CD14-positive monocyte (primary cell): Measurements from ENCODE around the gene GLIPR1L2. TPM values are rescaled to one million over a fixed set of nuclear protein-coding genes. Genes with fewer than 3 reads are reported as not detected.

Experiments used
- DNase-seq, 3 donors: peaks; one replicate each; pipeline ENCODE4 v3.0.0-alpha.2; 2011 to 2022
- H2AFZ ChIP-seq: 2 replicates; pipeline ENCODE4 v1.6.0; 2012; ENCODE audit warnings: mild to moderate bottlenecking, low read depth, low read length, inconsistent platforms; ENCODE audit not compliant: insufficient read depth, poor library complexity, severe bottlenecking
- H3K27ac ChIP-seq, 2 donors: 1 replicate in 1 of 2; 2 replicates in 1 of 2; pipeline ENCODE4 v1.5.1; 2012 to 2013; ENCODE audit warnings: low read length in 2 of 2, control low read depth in 1 of 2, inconsistent platforms in 1 of 2, low read depth in 1 of 2, mild to moderate bottlenecking in 1 of 2
- H3K27me3 ChIP-seq, 2 donors: one replicate each; pipeline versions ENCODE4 v1.6.0 to v1.6.1; 2011 to 2013; ENCODE audit warnings: low read length in 2 of 2; ENCODE audit not compliant: control insufficient read depth in 2 of 2, insufficient read depth in 2 of 2
- H3K36me3 ChIP-seq, 2 donors: replicated peaks in 1 of 2; 1 replicate in 1 of 2; 2 replicates in 1 of 2; pipeline versions ENCODE4 v1.5.1 to v1.6.1; 2012 to 2013; ENCODE audit warnings: low read length in 2 of 2, control low read depth in 1 of 2, inconsistent platforms in 1 of 2, mild to moderate bottlenecking in 1 of 2; ENCODE audit not compliant: insufficient read depth in 2 of 2, control insufficient read depth in 1 of 2
- H3K4me1 ChIP-seq, 2 donors: 1 replicate in 1 of 2; 2 replicates in 1 of 2; pipeline versions ENCODE4 v1.5.1 to v1.6.1; 2012 to 2013; ENCODE audit warnings: low read length in 2 of 2, control low read depth in 1 of 2, inconsistent platforms in 1 of 2, mild to moderate bottlenecking in 1 of 2, moderate library complexity in 1 of 2; ENCODE audit not compliant: insufficient read depth in 2 of 2, control insufficient read depth in 1 of 2
- H3K4me2 ChIP-seq: replicated peaks from 2 replicates; pipeline ENCODE3; 2012; ENCODE audit warnings: low read length, moderate library complexity, mild to moderate bottlenecking; ENCODE audit not compliant: poor library complexity, severe bottlenecking; ENCODE audit errors: extremely low read depth
- H3K4me3 ChIP-seq, 3 experiments: fragments of 200-600 bp in 1 of 3; sonication (generic) in 1 of 3; replicated peaks in 1 of 3; 1 replicate in 2 of 3; 2 replicates in 1 of 3; pipeline ENCODE4 v1.5.1; 2011 to 2013; ENCODE audit warnings: low read length in 3 of 3, mild to moderate bottlenecking in 3 of 3, control low read depth in 2 of 3, low read depth in 2 of 3, inconsistent platforms in 1 of 3, moderate library complexity in 1 of 3
- H3K79me2 ChIP-seq: 2 replicates; pipeline ENCODE4 v1.6.0; 2012; ENCODE audit warnings: mild to moderate bottlenecking, control low read depth, inconsistent platforms, low read length, moderate library complexity; ENCODE audit not compliant: insufficient read depth
- H3K9ac ChIP-seq: 2 replicates; pipeline ENCODE4 v1.6.0; 2017; ENCODE audit warnings: low read length, mild to moderate bottlenecking; ENCODE audit not compliant: insufficient read depth, poor library complexity, severe bottlenecking
- H3K9me3 ChIP-seq, 2 donors: replicated peaks in 1 of 2; 1 replicate in 1 of 2; 2 replicates in 1 of 2; pipeline versions ENCODE4 v1.5.1 to v1.6.1; 2012 to 2013; ENCODE audit warnings: low read length in 2 of 2, control low read depth in 1 of 2; ENCODE audit not compliant: control insufficient read depth in 1 of 2, insufficient read depth in 1 of 2
- H4K20me1 ChIP-seq: 2 replicates; pipeline ENCODE4 v1.6.0; 2012; ENCODE audit warnings: mild to moderate bottlenecking, low read length, control low read depth, moderate library complexity; ENCODE audit not compliant: insufficient read depth
- H3K27ac Mint-ChIP-seq, 7 donors: one replicate each; pipeline ENCODE4 v1.8.0; 2020; ENCODE audit warnings: mild to moderate bottlenecking in 7 of 7, mixed read lengths in 7 of 7, moderate library complexity in 6 of 7, inconsistent platforms in 2 of 7
- H3K27me3 Mint-ChIP-seq, 3 donors: one replicate each; pipeline ENCODE4 v1.8.0; 2021 to 2022; ENCODE audit warnings: low read depth in 3 of 3, mild to moderate bottlenecking in 3 of 3, mixed read lengths in 3 of 3, moderate library complexity in 3 of 3, inconsistent platforms in 1 of 3
- H3K36me3 Mint-ChIP-seq, 2 donors: one replicate each; pipeline ENCODE4 v1.8.0; 2020; ENCODE audit warnings: mixed read lengths in 2 of 2, inconsistent platforms in 1 of 2, mild to moderate bottlenecking in 1 of 2
- H3K4me1 Mint-ChIP-seq: one replicate; pipeline ENCODE4 v1.8.0; 2020; ENCODE audit warnings: mild to moderate bottlenecking, mixed read lengths
- H3K4me3 Mint-ChIP-seq, 2 donors: one replicate each; pipeline ENCODE4 v1.8.0; 2020; ENCODE audit warnings: mild to moderate bottlenecking in 2 of 2, mixed read lengths in 2 of 2, moderate library complexity in 1 of 2
- H3K9me3 Mint-ChIP-seq, 7 donors: one replicate each; pipeline ENCODE4 v1.8.0; 2020 to 2022; ENCODE audit warnings: mixed read lengths in 7 of 7, mild to moderate bottlenecking in 6 of 7, moderate library complexity in 6 of 7, inconsistent platforms in 2 of 7
- WGBS: methylation state at CpG from one replicate; pipeline ENCODE4 v1.1.5; 2013; ENCODE audit warnings: missing lambda C conversion rate; ENCODE audit not compliant: insufficient coverage; 5-methylcytosine and 5-hydroxymethylcytosine counted together
- intact Hi-C, 2 donors: fragments of 100-400 bp; cut with micrococcal nuclease; formaldehyde crosslinking; loops; one replicate each; pipeline versions ENCODE4 v1.15.0 to v1.15.1; 2023
- polyA plus RNA-seq, 3 donors: library from polyadenylated mRNA; depleted of rRNA in 1 of 3; unstranded in 2 of 3; stranded (reverse) in 1 of 3; fragments of 300-500 nt in 2 of 3; fragments of >200 nt in 1 of 3; fragmentation: Illumina TruSeq in 2 of 3; gene quantifications; 1 replicate in 2 of 3; 2 replicates in 1 of 3; pipeline ENCODE4 v1.2.3, GENCODE V29; 2012 to 2021
- TF ChIP-seq, protein P1 (sequence below): fragments of 200-600 bp; IDR thresholded peaks from one replicate; pipeline ENCODE4 v1.8.0; 2022; ENCODE audit warnings: antibody characterized with exemption, mild to moderate bottlenecking

The GLIPR1L2 gene
- polyA plus RNA-seq, 3 donors, result 0.11 to 0.24 TPM; not detected in 1

DNA sequence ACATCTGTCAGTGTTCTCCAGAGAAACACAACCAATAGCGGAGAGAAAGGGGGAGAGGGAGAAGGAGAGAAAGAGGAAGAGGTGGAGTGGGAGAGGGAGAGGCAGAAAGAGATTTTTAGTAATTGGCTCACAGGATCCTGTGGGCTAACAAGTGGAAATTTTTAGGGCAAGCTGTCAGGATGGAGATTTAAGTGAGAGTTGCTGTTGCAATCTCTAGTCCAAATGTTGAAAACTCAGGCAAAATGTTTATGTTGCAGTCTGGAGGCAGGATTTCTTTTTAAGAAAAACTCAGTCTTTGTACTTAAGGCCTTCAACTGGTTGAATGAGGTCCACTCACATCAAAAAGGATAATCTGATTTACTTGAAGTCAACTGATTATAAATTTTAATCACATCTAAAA, 12.5 kb upstream of the GLIPR1L2 start:
- H3K4me1 Mint-ChIP-seq, result no peaks in the 10 kb centered on the region
- no CpG with 5 or more reads among the region's 1 CpG for WGBS
- TF ChIP-seq, protein P1, sequence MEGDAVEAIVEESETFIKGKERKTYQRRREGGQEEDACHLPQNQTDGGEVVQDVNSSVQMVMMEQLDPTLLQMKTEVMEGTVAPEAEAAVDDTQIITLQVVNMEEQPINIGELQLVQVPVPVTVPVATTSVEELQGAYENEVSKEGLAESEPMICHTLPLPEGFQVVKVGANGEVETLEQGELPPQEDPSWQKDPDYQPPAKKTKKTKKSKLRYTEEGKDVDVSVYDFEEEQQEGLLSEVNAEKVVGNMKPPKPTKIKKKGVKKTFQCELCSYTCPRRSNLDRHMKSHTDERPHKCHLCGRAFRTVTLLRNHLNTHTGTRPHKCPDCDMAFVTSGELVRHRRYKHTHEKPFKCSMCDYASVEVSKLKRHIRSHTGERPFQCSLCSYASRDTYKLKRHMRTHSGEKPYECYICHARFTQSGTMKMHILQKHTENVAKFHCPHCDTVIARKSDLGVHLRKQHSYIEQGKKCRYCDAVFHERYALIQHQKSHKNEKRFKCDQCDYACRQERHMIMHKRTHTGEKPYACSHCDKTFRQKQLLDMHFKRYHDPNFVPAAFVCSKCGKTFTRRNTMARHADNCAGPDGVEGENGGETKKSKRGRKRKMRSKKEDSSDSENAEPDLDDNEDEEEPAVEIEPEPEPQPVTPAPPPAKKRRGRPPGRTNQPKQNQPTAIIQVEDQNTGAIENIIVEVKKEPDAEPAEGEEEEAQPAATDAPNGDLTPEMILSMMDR, result no peak
- H3K4me3 Mint-ChIP-seq, result no peak overlapping the region
- no peak for DNase-seq
- Histone ChIP-seq H3K79me2 (no peaks in the 10 kb centered on the region), H3K9me3 (no peaks in the 10 kb centered on the region), H2AFZ (no peak overlapping the region), H4K20me1 (no peaks in the 10 kb centered on the region), H3K4me2 (no peak overlapping the region), H3K9ac (no peak overlapping the region), H3K27me3 (no peaks in the 10 kb centered on the region), H3K36me3 (no peaks in the 10 kb centered on the region), H3K4me3 (no peak overlapping the region), H3K4me1 (no peaks in the 10 kb centered on the region), H3K27ac (no peak overlapping the region)
- no peak overlapping the region for H3K27ac Mint-ChIP-seq
- intact Hi-C loops, result no loop called here
- peaks cover 0 to 4% of the 10 kb centered on the region in 2 donors for H3K36me3 Mint-ChIP-seq
- H3K27me3 Mint-ChIP-seq, result peaks cover 0 to 1% (median 1%) of the 10 kb centered on the region in 3 donors
- peaks cover 0 to 10% (median 1%) of the 10 kb centered on the region in 7 donors for H3K9me3 Mint-ChIP-seq

DNA sequence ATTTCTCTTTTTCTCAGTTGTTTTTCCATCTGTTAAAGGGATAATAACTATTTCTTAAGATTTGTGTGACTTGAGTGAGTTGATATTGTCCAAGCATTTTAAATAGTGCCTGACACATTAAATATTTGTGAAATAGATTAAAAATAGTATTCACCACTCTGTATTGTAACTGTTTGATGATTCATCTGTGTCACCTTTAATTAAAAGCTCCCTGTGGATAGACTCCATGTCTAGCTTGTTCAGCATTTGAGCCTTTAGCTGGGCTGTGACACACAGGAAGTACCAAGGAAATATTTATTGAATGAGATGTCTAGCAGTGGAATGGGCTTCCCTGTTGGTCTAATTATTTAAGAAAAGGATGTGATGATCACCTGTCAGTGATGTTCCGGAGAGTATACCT, 1.8 kb upstream of the GLIPR1L2 start:
- H3K36me3 ChIP-seq, result no peaks in the 10 kb centered on the region
- H3K4me1 ChIP-seq, result peaks cover 11 to 23% of the 10 kb centered on the region in 2 donors
- no peak overlapping the region for H3K4me2 ChIP-seq
- no peaks in the 10 kb centered on the region for H3K9me3 ChIP-seq
- peak overlapping the region in 1 of 3 experiments; percentile 7 for H3K4me3 ChIP-seq
- no peak for DNase-seq
- no peaks in the 10 kb centered on the region for H4K20me1 ChIP-seq
- H3K79me2 ChIP-seq, result no peaks in the 10 kb centered on the region
- H3K4me3 Mint-ChIP-seq, result no peak overlapping the region
- peak overlapping the region; percentile 93 for H2AFZ ChIP-seq
- H3K9me3 Mint-ChIP-seq, result peaks cover 0 to 3% (median 0%) of the 10 kb centered on the region in 7 donors
- TF ChIP-seq, protein P1, result no peak
- H3K27ac ChIP-seq, result no peak overlapping the region
- intact Hi-C loops, result no loop called here
- no peak overlapping the region for H3K9ac ChIP-seq
- H3K27ac Mint-ChIP-seq, result peak overlapping the region in 1 of 7 donors; percentile 48
- H3K36me3 Mint-ChIP-seq, result no peaks in the 10 kb centered on the region
- H3K4me1 Mint-ChIP-seq, result peaks cover 29% of the 10 kb centered on the region
- no CpG with 5 or more reads among the region's 1 CpG for WGBS
- H3K27me3 Mint-ChIP-seq, result peaks cover 0 to 1% (median 0%) of the 10 kb centered on the region in 3 donors
- H3K27me3 ChIP-seq, result no peaks in the 10 kb centered on the region
